GM23248 (cell line): Measurements from ENCODE around the gene ATP2A2. TPM values are rescaled to one million over a fixed set of nuclear protein-coding genes. Genes with fewer than 3 reads are reported as not detected.

Experiments
- DNase-seq: peaks from one replicate; pipeline ENCODE4 v3.0.0-alpha.2; 2015
- H2AFZ ChIP-seq: fragments of 200-600 bp; sonication (generic); 2 replicates; pipeline ENCODE4 v1.6.1; 2016; ENCODE audit warnings: antibody characterized with exemption
- H3F3A ChIP-seq: fragments of 200-600 bp; sonication (generic); 2 replicates; pipeline ENCODE4 v1.6.1; 2016; ENCODE audit warnings: mild to moderate bottlenecking, antibody characterized with exemption, mixed run types; ENCODE audit not compliant: insufficient read depth
- H3K27ac ChIP-seq: fragments of 200-600 bp; sonication (generic); 2 replicates; pipeline ENCODE4 v1.5.1; 2016; ENCODE audit warnings: mild to moderate bottlenecking
- H3K27me3 ChIP-seq: fragments of 200-600 bp; sonication (generic); replicated peaks from 2 replicates; pipeline ENCODE4 v1.6.1; 2016; ENCODE audit warnings: mild to moderate bottlenecking; ENCODE audit not compliant: insufficient read depth
- H3K36me3 ChIP-seq: fragments of 200-600 bp; sonication (generic); 2 replicates; pipeline ENCODE4 v1.6.1; 2016; ENCODE audit warnings: low read depth, mild to moderate bottlenecking
- H3K4me1 ChIP-seq: fragments of 200-600 bp; sonication (generic); 2 replicates; pipeline ENCODE4 v1.6.1; 2016; ENCODE audit warnings: mild to moderate bottlenecking; ENCODE audit not compliant: insufficient read depth
- H3K4me2 ChIP-seq: fragments of 200-600 bp; sonication (generic); one replicate; pipeline ENCODE4 v1.6.1; 2016; ENCODE audit warnings: mild to moderate bottlenecking; ENCODE audit not compliant: unreplicated experiment
- H3K4me3 ChIP-seq: fragments of 200-600 bp; sonication (generic); 2 replicates; pipeline ENCODE4 v1.5.1; 2016; ENCODE audit warnings: mild to moderate bottlenecking
- H3K79me2 ChIP-seq: fragments of 200-600 bp; sonication (generic); 2 replicates; pipeline ENCODE4 v1.6.1; 2016; ENCODE audit warnings: mild to moderate bottlenecking; ENCODE audit not compliant: insufficient read depth
- H3K9ac ChIP-seq: fragments of 200-600 bp; sonication (generic); 2 replicates; pipeline ENCODE4 v1.6.1; 2016; ENCODE audit warnings: mild to moderate bottlenecking
- H3K9me2 ChIP-seq: fragments of 200-600 bp; sonication (generic); 2 replicates; pipeline ENCODE4 v1.6.1; 2016; ENCODE audit warnings: mixed run types, mild to moderate bottlenecking, moderate library complexity; ENCODE audit not compliant: insufficient read depth
- H3K9me3 ChIP-seq: fragments of 200-600 bp; sonication (generic); one replicate; pipeline ENCODE4 v1.6.1; 2017; ENCODE audit warnings: low read depth
- H4K20me1 ChIP-seq: fragments of 200-600 bp; sonication (generic); 2 replicates; pipeline ENCODE4 v1.6.0; 2016; ENCODE audit not compliant: insufficient read depth
- EZH2 ChIP-seq: fragments of 200-600 bp; sonication (generic); IDR thresholded peaks from 2 replicates; pipeline ENCODE4 v1.6.1; 2018; ENCODE audit warnings: antibody characterized with exemption, mild to moderate bottlenecking; ENCODE audit not compliant: insufficient read depth, poor library complexity, severe bottlenecking
- EZH2phosphoT487 ChIP-seq: fragments of 200-600 bp; sonication (generic); IDR thresholded peaks from 2 replicates; pipeline ENCODE4 v1.6.1; 2018; ENCODE audit warnings: antibody characterized with exemption, moderate library complexity, mild to moderate bottlenecking, low read depth; ENCODE audit not compliant: insufficient read depth
- WGBS, 2 experiments: methylation state at CpG; one replicate each; pipeline ENCODE4 v1.1.6; 2015 to 2017; ENCODE audit warnings: low lambda C conversion rate in 2 of 2, low coverage in 1 of 2; ENCODE audit errors: missing lambda C conversion rate in 2 of 2; 5-methylcytosine and 5-hydroxymethylcytosine counted together
- in situ Hi-C: fragments of 300-500 bp; cut with MboI; formaldehyde crosslinking; loops from 2 replicates; pipeline ENCODE4 v1.15.0; 2020
- polyA plus RNA-seq: library from polyadenylated mRNA; unstranded; fragments of >200 nt; fragmentation: Nextera tagmentation; extraction: Ambion mirVana; gene quantifications from 2 replicates; pipeline ENCODE4 v1.2.1, GENCODE V29; 2016
- total RNA-seq: library from RNA; depleted of rRNA; stranded (reverse); fragments of >200 nt; shearing (Covaris generic); gene quantifications from 2 replicates; pipeline ENCODE4 v1.2.3, GENCODE V29; 2014

The ATP2A2 gene
- total and polyA plus RNA-seq, 2 experiments from 2014 or later = 29.5 to 142 TPM

- H3K4me1 ChIP-seq = peaks cover 14% of the 10 kb centered on the region
- peaks cover 12% of the 10 kb centered on the region for H3F3A ChIP-seq
- no peaks in the 10 kb centered on the region for H3K9me3 ChIP-seq
- H3K4me3 ChIP-seq = no peak overlapping the region
- H3K4me2 ChIP-seq = no peak overlapping the region
- H3K27me3 ChIP-seq = no peaks in the 10 kb centered on the region
- no peak for DNase-seq
- WGBS, 2 experiments = 76 to 77% methylated on average over 17 of the region's 17 CpGs
- in situ Hi-C loops = no loop called here
- TF ChIP-seq EZH2phosphoT487 = no peak
- no peak for TF ChIP-seq EZH2
- H4K20me1 ChIP-seq = no peaks in the 10 kb centered on the region
- H3K9me2 ChIP-seq = no peaks in the 10 kb centered on the region
- no peaks in the 10 kb centered on the region for H3K79me2 ChIP-seq
- H3K9ac ChIP-seq = no peak overlapping the region
- H3K36me3 ChIP-seq = no peaks in the 10 kb centered on the region
- no peak overlapping the region for H2AFZ ChIP-seq
- no peak overlapping the region for H3K27ac ChIP-seq
Observed at GRCh38 chr12:110262442-110263388, 18.3 kb upstream of the ATP2A2 start.

- Histone ChIP-seq H3K27me3 (no peaks in the 10 kb centered on the region), H3K27ac (peak overlapping the region; percentile 80), H3K4me3 (peak overlapping the region; percentile 36; the same call in 1 of the 2 replicates), H2AFZ (peak overlapping the region; percentile 19), H3K79me2 (no peaks in the 10 kb centered on the region), H3K9ac (peak overlapping the region; percentile 63), H4K20me1 (no peaks in the 10 kb centered on the region), H3K9me3 (no peaks in the 10 kb centered on the region), H3K4me2 (peak overlapping the region; percentile 61), H3K36me3 (no peaks in the 10 kb centered on the region), H3K9me2 (no peaks in the 10 kb centered on the region), H3K4me1 (peaks cover 47% of the 10 kb centered on the region), H3F3A (peaks cover 24% of the 10 kb centered on the region)
- no peak for DNase-seq
- in situ Hi-C loops = no loop called here
- no peak for TF ChIP-seq EZH2phosphoT487
- TF ChIP-seq EZH2 = no peak
- 89 to 90% methylated on average over 5 of the region's 5 CpGs for WGBS, 2 experiments
Observed at GRCh38 chr12:110266381-110266960, 14.6 kb upstream of the ATP2A2 start.

GRCh38 chr12:110266980-110267620 is 13.9 kb upstream of the ATP2A2 start:
- TF ChIP-seq EZH2phosphoT487 = no peak
- no peak for TF ChIP-seq EZH2
- WGBS, 2 experiments = 9 to 10% methylated on average over 9 of the region's 9 CpGs
- H3K4me1 ChIP-seq = peaks cover 47% of the 10 kb centered on the region
- peak overlapping the region; percentile 19 for H2AFZ ChIP-seq
- no peaks in the 10 kb centered on the region for H3K27me3 ChIP-seq
- no peaks in the 10 kb centered on the region for H3K9me3 ChIP-seq
- H3K9ac ChIP-seq = peak overlapping the region; percentile 63
- H3K36me3 ChIP-seq = no peaks in the 10 kb centered on the region
- H3K27ac ChIP-seq = peak overlapping the region; percentile 80
- in situ Hi-C loops = no loop called here
- no peaks in the 10 kb centered on the region for H3K9me2 ChIP-seq
- H4K20me1 ChIP-seq = no peaks in the 10 kb centered on the region
- peaks cover 24% of the 10 kb centered on the region for H3F3A ChIP-seq
- H3K4me2 ChIP-seq = peak overlapping the region; percentile 61
- DNase-seq = peak; percentile 88
- no peaks in the 10 kb centered on the region for H3K79me2 ChIP-seq
- peak overlapping the region; percentile 36 for H3K4me3 ChIP-seq

GRCh38 chr12:110269622-110270124 is 11.4 kb upstream of the ATP2A2 start:
- H3F3A ChIP-seq = peaks cover 24% of the 10 kb centered on the region
- H3K9ac ChIP-seq = peak overlapping the region; percentile 70
- in situ Hi-C loops = no loop called here
- TF ChIP-seq EZH2phosphoT487 (no peak), EZH2 (no peak)
- no peaks in the 10 kb centered on the region for H3K79me2 ChIP-seq
- H4K20me1 ChIP-seq = no peaks in the 10 kb centered on the region
- H3K9me2 ChIP-seq = no peaks in the 10 kb centered on the region
- H3K27me3 ChIP-seq = no peaks in the 10 kb centered on the region
- no peaks in the 10 kb centered on the region for H3K36me3 ChIP-seq
- H3K4me2 ChIP-seq = peak overlapping the region; percentile 77
- peak overlapping the region; percentile 84 for H3K27ac ChIP-seq
- 16 to 21% methylated on average over 8 of the region's 8 CpGs for WGBS, 2 experiments
- no peaks in the 10 kb centered on the region for H3K9me3 ChIP-seq
- H2AFZ ChIP-seq = peak overlapping the region; percentile 73
- peaks cover 47% of the 10 kb centered on the region for H3K4me1 ChIP-seq
- H3K4me3 ChIP-seq = peak overlapping the region; percentile 13
- peak; percentile 86 for DNase-seq
